ENCODE results near the gene MOV10.
"Not testable (repeated sequence)": the region's sequence is repeated elsewhere in the genome, so short reads cannot be mapped to it uniquely, and the experiment has no call there.

MOV10 gene

DNA sequence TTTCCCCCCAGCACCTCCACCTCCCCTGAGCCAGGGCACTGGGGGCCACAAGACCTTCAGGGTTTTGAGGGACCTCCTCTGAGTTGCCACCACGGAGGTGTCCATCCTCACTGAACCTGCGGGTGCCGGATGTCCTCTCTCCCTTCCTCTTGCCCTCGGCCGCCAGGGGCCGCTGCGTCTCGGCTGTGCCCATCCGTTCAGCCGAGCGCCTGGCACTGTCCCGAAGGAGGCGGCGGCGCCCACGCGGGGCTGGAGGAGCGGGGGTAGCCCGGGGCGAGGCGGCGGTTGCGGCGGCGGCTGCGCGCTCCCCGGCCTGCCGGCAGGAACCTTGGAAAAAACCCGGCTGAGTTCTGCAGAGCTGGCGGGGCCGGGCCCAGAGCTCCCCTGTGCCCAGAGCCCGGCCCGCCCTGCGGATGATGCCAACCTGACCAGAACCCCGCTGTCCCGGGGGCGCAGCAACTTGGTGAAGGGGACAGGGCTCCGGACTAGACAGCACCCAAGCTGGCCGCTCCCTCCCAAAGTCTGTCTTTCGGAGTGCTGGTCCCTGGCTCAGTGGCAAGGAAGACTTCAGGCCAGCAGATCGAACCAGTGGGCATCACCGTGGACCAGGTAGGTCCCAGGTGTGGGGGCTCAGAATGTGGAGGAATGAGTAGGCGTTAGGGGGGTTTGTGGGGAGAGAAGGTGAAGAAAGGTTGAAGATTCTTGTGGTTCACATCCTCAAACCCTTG is 44.4 kb downstream of the MOV10 start:
- FAIRE-seq (no peak), DNase-seq (ENCODE audit: insufficient read length, low spot score) (no peak)
- TF ChIP-seq, protein P1, sequence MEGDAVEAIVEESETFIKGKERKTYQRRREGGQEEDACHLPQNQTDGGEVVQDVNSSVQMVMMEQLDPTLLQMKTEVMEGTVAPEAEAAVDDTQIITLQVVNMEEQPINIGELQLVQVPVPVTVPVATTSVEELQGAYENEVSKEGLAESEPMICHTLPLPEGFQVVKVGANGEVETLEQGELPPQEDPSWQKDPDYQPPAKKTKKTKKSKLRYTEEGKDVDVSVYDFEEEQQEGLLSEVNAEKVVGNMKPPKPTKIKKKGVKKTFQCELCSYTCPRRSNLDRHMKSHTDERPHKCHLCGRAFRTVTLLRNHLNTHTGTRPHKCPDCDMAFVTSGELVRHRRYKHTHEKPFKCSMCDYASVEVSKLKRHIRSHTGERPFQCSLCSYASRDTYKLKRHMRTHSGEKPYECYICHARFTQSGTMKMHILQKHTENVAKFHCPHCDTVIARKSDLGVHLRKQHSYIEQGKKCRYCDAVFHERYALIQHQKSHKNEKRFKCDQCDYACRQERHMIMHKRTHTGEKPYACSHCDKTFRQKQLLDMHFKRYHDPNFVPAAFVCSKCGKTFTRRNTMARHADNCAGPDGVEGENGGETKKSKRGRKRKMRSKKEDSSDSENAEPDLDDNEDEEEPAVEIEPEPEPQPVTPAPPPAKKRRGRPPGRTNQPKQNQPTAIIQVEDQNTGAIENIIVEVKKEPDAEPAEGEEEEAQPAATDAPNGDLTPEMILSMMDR (IDR thresholded peaks at IDR 0.05; ENCODE audit: insufficient read depth, missing control alignments): peak; percentile 85

DNA sequence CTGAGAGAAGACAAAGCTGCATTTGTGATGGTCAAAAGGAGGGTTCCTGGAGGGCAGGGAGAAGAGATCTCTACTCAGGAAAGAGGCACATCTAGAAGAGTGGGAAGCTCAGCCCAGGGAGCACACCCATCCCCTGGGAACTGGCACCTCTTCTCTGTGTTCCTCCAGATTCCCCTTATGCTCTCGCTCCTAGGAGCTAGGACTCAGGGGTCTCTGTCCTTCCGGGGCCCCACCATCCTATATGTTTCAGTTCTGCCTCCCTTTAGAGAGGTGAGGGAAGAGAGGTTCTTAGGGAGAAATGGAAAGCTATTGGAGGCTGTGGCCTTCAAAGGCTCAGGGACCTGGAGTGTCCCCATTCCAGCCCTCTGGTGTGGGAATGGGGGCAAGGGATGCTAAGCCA is 45.2 kb downstream of the MOV10 start:
- TF ChIP-seq, protein P1 (IDR thresholded peaks at IDR 0.05; ENCODE audit: insufficient read depth, missing control alignments): no peak
- DNase-seq (ENCODE audit: insufficient read length, low spot score): no peak
- FAIRE-seq: no peak

DNA sequence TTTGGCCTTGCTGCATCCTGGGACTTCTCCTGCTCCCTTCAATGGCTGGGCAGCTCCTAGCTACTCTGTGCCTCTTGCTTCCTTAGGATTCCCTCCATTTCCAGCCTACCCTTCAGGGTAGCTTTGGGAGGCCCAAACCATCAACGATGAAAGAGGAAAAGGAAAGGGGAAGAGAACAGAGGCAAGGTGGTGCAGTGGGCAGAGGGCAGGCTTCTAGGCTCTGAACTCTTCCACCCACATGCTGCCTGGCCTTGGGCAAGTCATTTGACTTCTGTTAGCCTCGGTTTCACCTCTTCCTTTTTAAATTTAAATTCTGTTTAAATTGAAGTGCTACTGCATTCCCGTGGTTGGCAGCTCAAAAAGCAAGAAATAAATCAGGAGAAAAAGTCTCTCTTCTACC is 46.3 kb downstream of the MOV10 start:
- no peak for DNase-seq (ENCODE audit: insufficient read length, low spot score)
- TF ChIP-seq, protein P1 (IDR thresholded peaks at IDR 0.05; ENCODE audit: insufficient read depth, missing control alignments): no peak
- FAIRE-seq: no peak

DNA sequence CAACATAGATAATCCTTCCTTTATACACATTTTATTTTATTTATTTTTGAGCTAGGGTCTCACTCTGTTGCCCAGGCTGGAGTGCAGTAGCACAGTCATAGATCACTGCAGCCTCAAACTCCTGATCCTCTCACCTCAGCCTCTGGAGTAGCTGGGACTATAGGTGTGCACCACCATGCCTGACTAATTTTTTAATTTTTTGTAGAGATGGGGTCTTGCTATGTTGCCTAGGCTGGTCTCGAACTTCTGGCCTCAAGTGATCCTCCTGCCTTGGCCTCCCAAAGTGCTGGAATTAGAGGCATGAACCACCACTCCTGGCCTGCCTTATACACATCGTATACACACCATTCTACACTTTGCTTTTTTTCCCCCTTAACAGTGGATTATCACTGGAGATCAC is 46.8 kb downstream of the MOV10 start:
- FAIRE-seq; DNase-seq (ENCODE audit: insufficient read length, low spot score): not testable (repeated sequence)

DNA sequence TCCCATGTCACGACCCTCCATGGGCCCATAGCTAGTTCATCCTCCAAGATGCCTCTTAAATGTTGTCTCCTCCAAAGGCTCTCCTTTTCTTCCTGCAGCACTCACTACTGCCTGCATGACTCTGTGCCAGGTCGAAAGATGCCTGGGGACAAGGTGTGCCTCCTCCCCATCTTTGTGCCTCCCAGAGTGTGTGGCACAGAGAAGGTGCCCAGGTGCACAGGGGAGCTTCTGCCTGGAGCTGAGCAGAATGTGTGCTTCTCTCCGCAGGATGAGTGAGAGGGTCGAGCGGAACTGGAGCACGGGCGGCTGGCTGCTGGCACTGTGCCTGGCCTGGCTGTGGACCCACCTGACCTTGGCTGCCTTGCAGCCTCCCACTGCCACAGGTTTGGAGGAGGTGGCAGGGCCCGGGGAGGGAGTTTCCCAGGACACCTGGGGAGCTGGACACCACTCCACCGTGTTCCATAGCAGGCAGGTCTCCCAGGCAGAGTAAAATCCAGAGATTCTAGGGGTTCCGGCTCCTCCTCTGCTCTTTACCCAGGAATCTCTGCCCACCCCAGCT is 47.6 kb downstream of the MOV10 start:
- no peak for FAIRE-seq
- DNase-seq (ENCODE audit: insufficient read length, low spot score): no peak
- TF ChIP-seq, protein P1 (IDR thresholded peaks at IDR 0.05; ENCODE audit: insufficient read depth, missing control alignments): no peak

DNA sequence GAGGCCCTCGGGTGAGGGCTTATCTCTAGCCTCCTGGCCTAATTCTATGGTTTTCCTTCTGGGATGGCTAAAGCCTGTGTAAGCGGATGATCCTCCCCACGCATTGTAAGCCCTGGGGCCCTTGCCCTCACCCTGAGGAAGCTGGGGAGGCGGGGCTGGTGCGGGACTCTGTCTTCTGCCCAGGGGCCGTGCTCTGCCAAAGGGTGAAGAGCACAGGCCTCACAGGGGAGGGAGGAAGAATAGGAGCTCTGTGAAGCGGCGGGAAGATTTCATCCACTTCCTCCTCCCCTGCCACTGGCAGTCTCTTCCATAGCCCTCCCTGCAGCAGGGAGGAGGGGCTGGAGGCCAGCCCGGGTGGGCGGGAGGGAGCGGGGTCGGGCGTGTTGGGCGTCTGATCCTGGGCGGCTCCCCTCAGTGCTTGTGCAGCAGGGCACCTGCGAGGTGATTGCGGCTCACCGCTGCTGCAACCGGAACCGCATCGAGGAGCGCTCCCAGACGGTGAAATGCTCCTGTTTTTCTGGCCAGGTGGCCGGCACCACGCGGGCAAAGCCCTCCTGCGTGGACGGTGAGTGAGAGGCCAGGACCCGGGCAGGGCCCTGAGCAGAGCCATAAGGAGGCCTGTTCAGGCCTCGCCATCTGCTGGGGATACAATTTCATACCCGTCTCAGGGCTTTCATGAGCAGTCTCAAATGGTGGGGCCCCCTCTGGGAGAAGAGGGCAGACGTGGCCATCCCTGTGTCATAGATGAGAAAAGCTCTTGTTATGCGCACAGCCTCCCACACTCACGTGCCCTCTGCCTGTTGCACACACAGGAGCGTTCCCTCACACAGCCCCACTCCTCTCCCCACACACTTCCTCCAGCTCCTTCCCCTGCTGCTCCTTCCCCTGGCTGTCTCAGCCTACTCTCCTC is 48.4 kb downstream of the MOV10 start:
- no peak for FAIRE-seq
- TF ChIP-seq, protein P1 (IDR thresholded peaks at IDR 0.05; ENCODE audit: insufficient read depth, missing control alignments): no peak
- peak; percentile 81 for DNase-seq (ENCODE audit: insufficient read length, low spot score)

DNA sequence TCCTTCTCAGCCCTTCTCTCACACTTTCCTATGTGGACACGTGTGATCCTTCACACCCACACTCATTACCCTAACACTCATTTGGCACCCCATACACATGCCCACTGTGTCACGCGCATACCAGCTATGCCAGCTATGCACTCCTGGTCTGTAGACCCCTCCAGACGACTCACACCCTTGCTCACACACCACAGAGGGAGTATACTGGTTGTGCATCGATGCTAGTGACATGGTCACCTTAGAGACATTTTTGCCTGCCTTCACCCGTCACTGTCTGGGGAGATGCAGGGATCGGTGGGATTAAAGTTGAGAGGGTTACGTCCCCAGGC is 49.0 kb downstream of the MOV10 start:
- TF ChIP-seq, protein P1 (IDR thresholded peaks at IDR 0.05; ENCODE audit: insufficient read depth, missing control alignments): no peak
- DNase-seq (ENCODE audit: insufficient read length, low spot score) (no peak), FAIRE-seq (no peak)

DNA sequence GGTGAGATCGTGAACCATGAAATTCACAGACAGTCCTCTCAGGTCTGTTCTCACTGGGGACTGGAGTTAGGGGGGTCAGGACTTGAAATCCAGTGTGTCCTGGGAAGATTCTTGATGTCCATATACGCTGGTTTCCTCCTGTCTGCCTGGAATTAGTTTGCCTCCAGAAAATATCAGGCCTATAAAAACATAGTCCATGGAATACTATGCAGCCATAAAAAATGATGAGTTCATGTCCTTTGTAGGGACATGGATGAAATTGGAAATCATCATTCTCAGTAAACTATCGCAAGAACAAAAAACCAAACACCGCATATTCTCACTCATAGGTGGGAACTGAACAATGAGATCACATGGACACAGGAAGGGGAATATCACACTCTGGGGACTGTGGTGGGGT is 49.8 kb downstream of the MOV10 start:
- DNase-seq (ENCODE audit: insufficient read length, low spot score); FAIRE-seq: not testable (repeated sequence)
